Glutamatergic neuron (in vitro differentiated cells): ENCODE measurements around the gene ATP11A. TPM values are rescaled to one million over a fixed set of nuclear protein-coding genes. Genes with fewer than 3 reads are reported as not detected.

Source experiments
- DNase-seq: peaks from one replicate; pipeline ENCODE4 v3.0.0; 2022
- H3K27ac Mint-ChIP-seq: one replicate; pipeline ENCODE4 v1.8.0; 2020; ENCODE audit warnings: mild to moderate bottlenecking, mixed read lengths, inconsistent platforms; ENCODE audit not compliant: unreplicated experiment
- H3K27me3 Mint-ChIP-seq: one replicate; pipeline ENCODE4 v1.8.0; 2020; ENCODE audit warnings: mild to moderate bottlenecking, moderate library complexity, mixed read lengths, inconsistent platforms; ENCODE audit not compliant: unreplicated experiment
- H3K36me3 Mint-ChIP-seq: one replicate; pipeline ENCODE4 v1.8.0; 2020; ENCODE audit warnings: mild to moderate bottlenecking, mixed read lengths, inconsistent platforms; ENCODE audit not compliant: unreplicated experiment
- H3K4me1 Mint-ChIP-seq: one replicate; pipeline ENCODE4 v1.8.0; 2020; ENCODE audit warnings: mild to moderate bottlenecking, low read depth, mixed read lengths, inconsistent platforms; ENCODE audit not compliant: unreplicated experiment
- H3K4me3 Mint-ChIP-seq: one replicate; pipeline ENCODE4 v1.8.0; 2020; ENCODE audit warnings: mild to moderate bottlenecking, mixed read lengths, inconsistent platforms; ENCODE audit not compliant: unreplicated experiment
- H3K9me3 Mint-ChIP-seq: one replicate; pipeline ENCODE4 v1.8.0; 2020; ENCODE audit warnings: mild to moderate bottlenecking, moderate library complexity, mixed read lengths, inconsistent platforms; ENCODE audit not compliant: unreplicated experiment
- CTCF ChIP-seq: fragments of 200-600 bp; sonication (generic); IDR thresholded peaks from one replicate; pipeline ENCODE4 v1.5.0; 2021; ENCODE audit not compliant: partially characterized antibody, unreplicated experiment
- total RNA-seq: library from RNA; stranded (reverse); fragmentation: NEBNext Ultra II Directional; extraction: Animal tissue kit (Norgen Biotek cat#: 25700); gene quantifications from one replicate; pipeline ENCODE4 v1.2.1, GENCODE V29; 2021; ENCODE audit not compliant: unreplicated experiment

The ATP11A gene
- total RNA-seq, 1 donor from 2014 or later = 127 TPM

DNA sequence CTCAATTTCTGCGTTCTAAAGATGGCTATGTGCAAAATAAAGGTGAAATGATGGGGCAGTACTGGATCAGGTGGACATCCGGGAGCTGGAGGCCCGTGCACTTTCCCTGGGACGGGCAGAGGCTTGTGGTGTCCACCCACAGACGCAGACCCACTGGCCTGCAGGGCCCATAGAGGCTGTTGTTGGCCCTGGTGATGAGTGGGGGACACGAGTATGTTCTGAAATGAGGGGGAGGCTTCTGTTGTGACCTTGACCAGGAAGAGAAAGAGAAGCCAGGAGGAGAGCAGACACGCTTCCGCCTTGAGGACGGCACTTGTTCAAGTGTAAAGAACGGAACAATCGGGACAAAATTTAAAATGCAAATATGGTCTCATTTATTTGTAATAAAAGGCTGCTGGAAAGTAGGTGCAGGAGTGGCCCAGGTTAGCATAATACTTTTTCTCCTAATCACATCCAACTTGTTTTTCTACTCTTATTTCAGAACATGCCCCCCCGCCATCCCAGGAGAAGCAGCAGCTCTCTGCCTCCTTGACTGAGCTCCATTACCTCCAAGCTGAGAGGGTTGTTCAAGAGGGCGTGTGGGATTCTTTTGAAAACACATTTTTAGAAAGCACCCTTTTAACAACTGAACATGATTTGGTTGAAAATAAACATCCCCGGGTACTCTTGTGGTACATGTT lies 27.1 kb downstream of the ATP11A start:
- Mint-ChIP-seq H3K4me3 (no peak overlapping the region), H3K9me3 (peaks cover 10% of the 10 kb centered on the region), H3K36me3 (peaks cover 21% of the 10 kb centered on the region), H3K27ac (no peak overlapping the region), H3K27me3 (peaks cover 6% of the 10 kb centered on the region), H3K4me1 (peaks cover 17% of the 10 kb centered on the region)
- no peak for TF ChIP-seq CTCF
- no peak for DNase-seq

DNA sequence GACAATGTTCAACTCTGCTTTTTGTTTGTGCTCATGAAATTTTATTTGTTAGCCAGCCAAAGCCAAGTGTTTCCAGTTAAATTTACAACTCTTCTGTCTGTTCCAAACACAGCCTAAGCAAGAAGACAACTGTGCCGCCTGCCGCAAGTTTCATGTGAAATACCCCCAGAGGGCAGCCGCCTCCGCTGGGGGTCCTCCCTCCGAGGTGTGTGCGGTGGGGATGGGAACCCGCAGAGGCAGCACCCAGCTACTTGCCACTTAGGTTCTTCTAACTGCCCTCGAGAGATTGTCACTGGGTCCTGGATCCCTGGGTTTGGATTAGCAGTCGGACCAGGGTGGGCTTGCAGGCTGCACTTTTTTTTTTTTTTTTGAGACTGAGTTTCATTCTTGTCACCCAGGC lies 28.5 kb downstream of the ATP11A start:
- Mint-ChIP-seq H3K27me3 (peaks cover 3% of the 10 kb centered on the region), H3K27ac (no peak overlapping the region), H3K36me3 (peaks cover 21% of the 10 kb centered on the region), H3K4me1 (peaks cover 8% of the 10 kb centered on the region), H3K9me3 (peaks cover 8% of the 10 kb centered on the region), H3K4me3 (no peak overlapping the region)
- TF ChIP-seq CTCF = no peak
- DNase-seq = no peak

DNA sequence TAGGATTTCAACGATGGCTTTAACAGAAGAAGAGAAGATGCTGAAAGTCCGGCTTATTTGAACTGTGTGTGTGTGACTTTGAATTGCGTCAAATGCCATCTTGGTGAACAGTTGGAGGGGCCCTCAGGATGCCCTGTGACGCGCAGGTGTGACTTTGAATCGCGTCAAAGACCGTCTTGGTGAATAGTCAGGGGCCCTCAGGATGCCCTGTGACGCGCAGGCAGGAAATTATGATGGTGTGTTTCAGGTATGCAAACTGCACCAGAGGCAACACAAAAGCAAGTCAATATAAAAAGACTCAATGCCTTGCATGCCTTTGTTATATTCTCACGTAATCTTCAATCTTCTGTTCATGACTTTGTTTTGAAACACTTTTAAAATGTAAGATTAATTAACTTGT lies 29.2 kb downstream of the ATP11A start:
- Mint-ChIP-seq H3K4me3 (no peak overlapping the region), H3K27ac (no peak overlapping the region), H3K27me3 (peaks cover 5% of the 10 kb centered on the region), H3K9me3 (peaks cover 8% of the 10 kb centered on the region), H3K36me3 (peaks cover 21% of the 10 kb centered on the region), H3K4me1 (peaks cover 7% of the 10 kb centered on the region)
- DNase-seq = no peak
- no peak for TF ChIP-seq CTCF

DNA sequence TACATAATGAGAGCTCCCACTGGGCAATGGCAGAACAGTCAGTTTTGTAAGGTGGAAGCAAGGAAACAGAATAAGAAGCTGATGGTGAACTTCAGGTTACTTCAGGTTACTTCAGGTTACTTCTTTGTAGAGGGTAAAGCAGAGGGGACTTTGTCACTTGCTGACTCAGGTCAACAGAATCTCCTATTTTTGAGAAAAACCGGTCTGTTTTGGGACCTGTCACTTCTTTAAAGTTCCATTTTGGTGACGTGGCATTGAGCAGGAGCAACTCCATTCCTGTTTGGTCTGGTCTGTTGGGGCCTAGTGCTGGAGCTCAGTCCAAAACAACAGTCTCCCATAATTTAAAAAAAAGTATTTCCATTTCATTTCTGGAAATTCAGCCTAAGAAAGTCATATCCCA lies 29.7 kb downstream of the ATP11A start:
- Mint-ChIP-seq H3K4me3 (no peak overlapping the region), H3K36me3 (peaks cover 19% of the 10 kb centered on the region), H3K4me1 (peaks cover 7% of the 10 kb centered on the region), H3K9me3 (peaks cover 7% of the 10 kb centered on the region), H3K27me3 (peaks cover 4% of the 10 kb centered on the region), H3K27ac (no peak overlapping the region)
- TF ChIP-seq CTCF = no peak
- DNase-seq = no peak

DNA sequence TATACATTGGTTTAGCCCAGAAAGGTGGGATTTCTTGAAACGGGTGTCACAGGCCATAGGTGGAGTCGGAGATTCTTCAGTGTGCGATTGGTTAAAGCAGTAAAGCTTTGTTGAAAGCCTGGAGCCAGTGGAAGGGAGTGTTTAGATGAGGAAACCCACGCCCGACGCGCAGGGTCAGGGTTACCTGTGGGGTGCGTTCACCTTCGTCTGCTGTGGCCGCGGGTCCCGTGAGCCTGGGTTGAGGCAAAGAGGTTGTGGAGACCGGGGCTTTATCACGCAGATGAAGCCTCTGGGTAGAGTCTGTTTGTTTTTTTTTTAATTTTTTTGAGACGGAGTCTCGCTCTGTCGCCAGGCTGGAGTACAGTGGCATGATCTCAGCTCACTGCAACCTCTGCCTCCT lies 30.4 kb downstream of the ATP11A start:
- Mint-ChIP-seq H3K4me1 (peaks cover 4% of the 10 kb centered on the region), H3K9me3 (peaks cover 1% of the 10 kb centered on the region), H3K27me3 (peaks cover 4% of the 10 kb centered on the region), H3K4me3 (no peak overlapping the region), H3K27ac (peak overlapping the region; percentile 13), H3K36me3 (peaks cover 13% of the 10 kb centered on the region)
- TF ChIP-seq CTCF = no peak
- no peak for DNase-seq
